HG03045 (cell line): Measurements from ENCODE around the gene ZNF385B.

Source experiments
- ATAC-seq: cut with Tn5 transposase; IDR thresholded peaks from one replicate; pipeline ENCODE4 v1.9.1; 2021; ENCODE audit warnings: mild to moderate bottlenecking, moderate library complexity; ENCODE audit not compliant: unreplicated experiment

Gene ZNF385B

DNA sequence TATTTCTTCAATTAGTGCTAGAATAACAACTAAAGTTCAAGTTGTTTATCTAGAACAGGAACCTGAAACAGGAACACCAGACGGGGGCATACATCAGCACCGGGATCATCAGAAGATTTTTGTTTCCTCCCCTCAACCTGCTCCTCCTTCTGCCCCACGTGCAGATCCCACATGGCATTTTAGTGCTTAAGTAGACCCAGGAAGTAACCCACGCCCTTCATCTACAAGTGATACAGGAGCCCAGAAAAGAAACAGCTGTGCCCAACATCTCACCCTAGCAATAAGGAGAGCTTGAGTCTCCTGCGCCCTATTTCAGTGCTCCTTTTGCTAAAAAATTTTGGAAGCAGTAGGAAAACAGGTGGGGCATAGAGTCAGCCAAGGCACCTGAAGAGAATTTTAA, 5.2 kb downstream of the ZNF385B start:
- no peak for ATAC-seq

DNA sequence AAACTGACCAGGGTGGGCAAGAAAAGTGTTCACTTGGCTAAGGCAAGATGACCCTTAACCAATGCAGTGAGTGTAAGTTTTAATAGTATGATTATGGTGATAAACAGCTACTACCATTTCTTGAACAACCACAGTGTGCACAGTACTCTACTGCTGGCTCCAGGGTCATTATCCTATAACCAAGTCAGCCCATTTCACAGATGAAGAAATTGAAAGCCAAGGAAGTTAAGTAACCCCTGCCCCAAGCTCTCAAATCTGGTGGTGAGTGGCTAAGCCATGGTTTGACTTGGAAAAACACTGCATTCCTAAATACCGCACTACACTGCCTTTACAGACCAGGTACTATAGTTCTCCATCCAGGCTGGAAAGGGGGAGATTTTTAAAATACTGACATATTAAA, 5.7 kb downstream of the ZNF385B start:
- ATAC-seq: no peak

DNA sequence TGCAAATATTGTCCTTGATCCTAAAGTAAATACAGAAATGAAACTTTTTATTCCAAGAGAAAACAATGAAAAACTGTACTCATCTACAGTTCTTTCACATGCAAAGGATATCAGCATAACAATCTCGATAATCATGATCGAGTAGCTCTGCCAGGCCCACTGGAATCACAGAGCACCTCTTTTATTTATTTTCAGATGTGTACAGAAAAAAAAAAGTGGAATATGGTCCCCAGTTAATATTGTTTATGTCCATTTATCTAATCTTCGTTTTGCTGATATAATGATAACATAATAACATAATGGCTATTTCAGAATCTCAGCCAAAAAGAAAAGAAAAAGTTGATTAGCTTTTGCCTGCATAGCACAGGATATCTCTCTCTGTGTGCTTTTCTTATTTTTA, 6.5 kb downstream of the ZNF385B start:
- no peak for ATAC-seq

DNA sequence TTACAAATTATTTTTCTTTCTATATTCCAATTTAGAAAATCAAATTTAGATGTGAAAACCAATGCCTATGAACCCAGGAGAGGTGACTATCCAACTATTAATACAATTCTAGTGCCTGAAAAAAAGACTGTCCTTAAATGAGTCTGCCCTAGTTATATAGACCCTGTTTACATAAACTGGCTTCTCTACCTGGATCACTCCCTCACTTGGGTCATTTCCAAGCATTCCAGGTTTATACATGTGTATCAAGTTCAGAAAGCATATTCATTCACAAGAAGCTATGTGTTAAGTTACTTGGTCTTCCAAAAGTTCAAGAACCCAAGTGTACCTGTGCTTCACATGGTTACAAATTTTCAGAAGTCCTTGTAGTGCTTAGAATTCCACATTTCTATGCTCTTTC, 8.3 kb downstream of the ZNF385B start:
- no peak for ATAC-seq

DNA sequence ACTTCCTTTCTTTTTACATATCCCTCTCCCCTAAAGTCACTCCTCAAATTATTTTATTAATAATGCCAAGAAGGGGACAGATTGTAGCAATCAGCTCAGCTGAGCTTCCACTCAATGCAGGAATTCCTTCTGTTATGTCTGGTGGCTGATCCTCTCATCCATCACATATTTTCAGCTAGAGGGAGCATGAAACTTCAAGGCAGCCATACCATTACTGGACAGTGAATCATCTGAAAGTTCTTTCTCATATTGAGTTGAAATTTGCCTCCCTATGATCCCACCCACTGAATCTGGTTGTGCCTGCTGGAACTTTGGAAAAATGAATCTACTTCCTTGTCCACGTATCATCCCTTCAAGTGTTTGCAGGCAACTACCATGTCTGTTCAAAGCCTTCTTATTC, 11.2 kb downstream of the ZNF385B start:
- ATAC-seq: no peak

DNA sequence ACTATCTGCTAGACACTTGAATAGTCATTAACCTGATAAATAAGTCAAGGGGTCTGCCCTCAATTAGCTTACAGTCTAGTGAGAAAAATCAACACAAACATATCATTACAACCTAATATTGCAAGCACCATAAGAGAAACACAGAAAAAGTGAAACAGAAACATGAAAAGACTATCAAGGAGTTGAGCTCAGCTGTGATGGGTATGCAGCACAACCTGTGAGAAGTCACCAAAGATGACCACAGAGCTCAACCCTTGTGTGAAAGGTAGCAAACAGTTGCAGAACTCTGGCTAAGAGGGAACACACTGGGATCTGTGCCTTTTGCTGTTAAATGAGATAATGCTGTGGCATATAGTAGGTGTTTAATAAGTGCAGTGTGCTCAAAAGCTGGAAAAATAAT, 11.7 kb downstream of the ZNF385B start:
- no peak for ATAC-seq

DNA sequence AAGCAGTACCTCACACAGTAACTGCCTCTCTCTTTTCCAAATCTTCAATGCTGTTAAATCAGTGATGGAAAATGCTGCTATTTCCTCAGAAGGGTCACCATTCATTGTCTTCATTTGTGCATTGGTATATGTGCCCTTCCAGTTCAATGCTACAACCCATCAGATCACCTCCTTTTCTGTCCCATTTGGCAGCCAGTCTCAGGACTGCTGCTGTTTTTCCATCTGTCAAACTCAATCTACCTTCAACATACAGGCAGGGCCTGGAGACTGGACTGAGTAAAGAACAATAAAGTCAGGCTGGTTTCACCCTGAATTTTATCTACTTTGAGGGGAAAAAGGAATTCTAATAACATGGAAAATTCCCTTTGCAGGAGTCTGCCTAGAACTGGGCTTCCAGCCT, 17.9 kb downstream of the ZNF385B start:
- no peak for ATAC-seq

DNA sequence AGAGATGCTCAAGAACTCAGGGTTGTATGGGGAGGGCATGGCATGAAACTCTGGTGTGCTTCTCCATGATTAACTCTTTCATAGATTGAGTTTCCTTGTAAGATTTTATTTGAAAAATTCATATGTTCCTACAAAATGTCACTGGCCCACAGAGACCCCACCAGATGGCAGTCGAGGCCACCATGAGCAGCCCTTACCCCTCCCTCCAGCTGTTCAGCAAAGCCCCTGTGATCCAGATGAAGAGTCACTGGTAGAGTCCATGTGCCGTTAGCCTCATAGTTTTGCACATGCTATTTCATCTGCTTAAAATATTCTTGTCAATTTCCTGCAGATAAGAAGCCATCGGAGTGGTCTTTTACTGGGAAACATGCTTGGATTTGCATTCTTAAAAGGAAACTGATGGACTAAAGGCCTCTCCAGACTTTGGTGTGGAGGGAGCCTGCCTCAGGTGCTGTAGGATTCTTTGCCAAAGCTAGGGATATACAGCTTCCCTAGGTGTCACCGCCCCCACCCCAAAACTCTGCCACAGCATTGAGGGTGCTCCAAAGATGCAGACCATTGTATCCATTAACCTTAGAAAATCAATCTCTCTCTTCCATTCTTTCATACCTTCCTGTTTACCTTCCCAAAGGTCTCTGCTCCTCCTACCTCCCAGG, 18.8 kb downstream of the ZNF385B start:
- ATAC-seq: no peak

DNA sequence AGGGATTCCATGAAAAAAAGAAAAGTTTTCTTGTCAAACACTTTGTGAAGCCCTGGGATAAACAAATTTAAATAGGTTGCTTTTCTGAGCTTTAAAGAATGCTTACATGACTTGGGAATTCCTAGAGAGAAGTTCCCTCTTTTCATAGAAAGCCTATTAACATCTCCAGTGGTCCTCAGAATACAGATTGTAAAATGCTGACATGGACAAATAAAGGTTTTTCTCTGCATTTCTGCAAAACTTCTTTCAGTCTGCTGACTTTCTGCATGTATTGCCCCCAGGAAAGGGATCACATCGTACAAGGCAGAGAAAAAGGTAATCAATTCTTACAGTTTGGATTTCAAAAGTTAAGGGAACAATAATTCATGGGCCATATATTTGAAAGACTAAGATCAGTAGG, 20.6 kb downstream of the ZNF385B start:
- no peak for ATAC-seq

DNA sequence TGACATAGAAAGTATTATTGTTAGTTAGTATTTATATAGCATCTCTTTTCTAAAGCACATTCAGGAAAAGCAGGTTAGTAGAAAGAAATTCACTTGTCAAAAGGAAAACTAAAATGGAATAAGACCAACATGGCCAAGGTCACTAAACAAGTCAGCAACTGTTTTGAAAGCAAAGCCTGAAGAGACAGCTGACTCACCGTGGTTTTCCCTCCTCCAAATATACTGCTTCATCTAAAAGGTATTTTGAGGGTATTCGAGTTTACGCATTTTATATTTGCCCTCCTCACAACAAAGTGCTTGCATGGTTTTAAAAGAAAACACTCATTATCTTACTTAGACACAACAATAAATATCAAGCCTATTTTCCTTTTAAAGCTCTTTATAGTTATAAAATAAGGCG, 24.0 kb downstream of the ZNF385B start:
- ATAC-seq: no peak

DNA sequence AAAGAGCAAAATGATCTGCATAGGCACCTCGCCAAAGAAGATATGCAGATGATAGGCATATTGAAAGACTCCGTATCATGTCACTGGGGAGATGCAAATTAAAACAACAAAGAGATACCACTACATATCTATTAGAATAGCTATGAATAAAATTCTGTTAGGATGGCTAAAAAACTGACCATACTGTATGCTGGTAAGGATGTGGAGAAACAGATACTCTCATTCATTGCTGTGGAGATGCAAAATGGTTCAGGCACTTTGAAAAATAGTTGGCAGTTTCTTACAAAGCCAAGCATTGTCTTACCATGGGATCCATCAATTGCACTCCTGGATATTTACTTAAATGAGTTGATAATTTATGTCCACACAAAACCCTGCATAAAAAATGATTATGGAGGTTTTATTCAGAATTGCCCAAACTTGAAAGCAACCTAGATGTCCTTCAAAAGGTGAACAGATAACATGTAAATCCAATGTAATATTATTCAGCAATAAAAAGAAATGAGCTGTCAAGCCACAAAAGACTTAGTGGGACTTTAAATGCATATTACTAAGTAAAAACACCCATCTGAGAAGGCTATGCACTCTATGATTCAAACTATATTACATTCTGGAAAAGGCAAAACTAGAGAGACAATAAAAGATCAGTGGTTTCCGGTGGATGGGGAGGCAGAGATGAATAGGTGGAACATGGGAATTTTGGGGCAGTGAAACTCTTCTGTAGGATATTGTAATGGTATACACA, 31.2 kb downstream of the ZNF385B start:
- no peak for ATAC-seq

DNA sequence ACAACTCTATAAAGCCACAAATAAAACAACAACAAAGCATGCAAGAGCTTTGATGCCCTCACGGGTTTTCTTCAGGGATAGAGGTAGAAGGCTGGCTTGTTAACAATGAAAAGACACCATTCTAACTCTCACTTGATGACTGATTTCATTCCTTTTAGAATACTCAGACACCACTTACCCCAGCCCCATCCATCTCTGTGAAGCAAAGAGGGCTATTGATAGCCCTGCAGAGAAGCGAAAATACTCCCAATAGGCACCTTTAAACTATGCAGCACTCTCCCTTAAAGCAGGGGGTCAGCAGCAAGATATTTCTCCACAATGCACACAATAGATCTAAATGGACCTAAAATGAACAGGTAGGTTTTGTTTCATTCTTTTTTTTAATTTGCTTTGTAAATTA, 35.1 kb downstream of the ZNF385B start:
- no peak for ATAC-seq

DNA sequence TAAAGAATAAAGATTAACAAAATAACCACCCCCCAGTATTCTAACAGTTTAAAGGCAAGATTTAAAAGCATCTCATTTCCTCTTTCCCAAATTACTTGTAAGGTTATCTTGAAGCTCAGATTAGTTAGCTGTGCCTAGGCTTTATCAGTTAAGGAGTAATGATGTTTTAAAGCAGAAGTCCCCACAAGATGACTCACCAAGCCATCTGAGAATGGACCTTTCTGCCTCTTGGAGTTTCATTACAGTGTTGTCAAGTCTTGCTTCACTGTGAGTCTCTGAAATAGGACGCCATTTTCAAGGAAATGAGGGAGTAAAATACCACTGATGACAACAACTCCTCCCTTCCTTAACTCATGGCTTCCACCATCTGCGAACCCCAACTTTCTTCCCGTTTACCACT, 35.9 kb downstream of the ZNF385B start:
- ATAC-seq: no peak

DNA sequence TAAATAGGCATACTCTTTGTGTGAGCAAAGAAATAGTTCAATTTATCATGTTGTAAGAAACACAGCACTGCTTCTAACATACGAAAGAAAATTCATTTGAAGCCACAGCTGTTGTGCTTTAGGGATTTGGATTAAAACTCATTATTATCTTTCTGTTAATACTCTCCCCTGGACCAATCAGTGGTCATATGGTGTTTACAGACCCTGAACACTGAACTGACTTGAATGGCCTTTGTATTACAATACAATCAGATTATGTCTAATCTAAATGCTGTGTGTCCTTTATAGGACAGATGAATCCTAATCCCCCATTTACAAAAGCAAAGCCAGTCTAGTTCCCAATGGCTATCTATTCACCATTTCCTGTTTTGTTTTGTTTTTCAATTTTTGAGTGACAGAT, 36.5 kb downstream of the ZNF385B start:
- no peak for ATAC-seq

DNA sequence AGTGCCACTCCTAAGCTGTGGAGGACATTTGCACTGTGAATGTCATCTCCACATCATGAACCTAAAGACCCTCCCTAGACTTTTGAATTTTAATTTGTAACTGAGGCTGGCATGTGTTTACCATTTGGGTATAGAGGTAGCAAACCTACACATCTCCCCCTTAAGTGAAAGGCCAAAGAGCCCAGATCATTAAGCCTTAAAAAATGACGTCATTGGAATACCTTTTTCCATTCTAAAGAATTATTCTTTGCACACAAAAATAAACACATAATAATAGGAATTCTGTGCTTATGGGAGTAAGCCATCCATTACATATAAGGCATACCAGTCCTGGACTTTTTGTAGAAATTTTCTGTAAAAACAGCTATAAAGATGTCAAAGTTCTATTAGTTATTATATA, 38.9 kb downstream of the ZNF385B start:
- ATAC-seq: no peak

DNA sequence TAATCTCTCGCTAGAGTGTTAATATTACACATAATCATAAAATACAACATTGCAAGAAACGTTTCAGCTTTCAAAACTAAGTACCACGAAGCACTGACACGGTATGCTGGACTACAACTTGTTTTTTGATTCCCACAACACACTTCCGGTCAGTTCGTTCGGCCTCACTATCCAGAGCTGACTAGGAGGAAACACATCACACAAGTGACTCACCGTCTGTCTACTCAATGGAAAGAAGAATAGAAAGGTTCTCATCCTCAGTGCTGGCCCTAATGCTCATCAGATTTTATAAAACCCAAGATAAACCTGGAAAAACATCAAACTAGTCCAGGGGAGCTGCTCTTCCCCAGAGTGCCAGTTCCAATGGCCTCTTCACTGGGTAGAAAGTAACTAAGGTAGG, 42.9 kb downstream of the ZNF385B start:
- ATAC-seq: no peak

DNA sequence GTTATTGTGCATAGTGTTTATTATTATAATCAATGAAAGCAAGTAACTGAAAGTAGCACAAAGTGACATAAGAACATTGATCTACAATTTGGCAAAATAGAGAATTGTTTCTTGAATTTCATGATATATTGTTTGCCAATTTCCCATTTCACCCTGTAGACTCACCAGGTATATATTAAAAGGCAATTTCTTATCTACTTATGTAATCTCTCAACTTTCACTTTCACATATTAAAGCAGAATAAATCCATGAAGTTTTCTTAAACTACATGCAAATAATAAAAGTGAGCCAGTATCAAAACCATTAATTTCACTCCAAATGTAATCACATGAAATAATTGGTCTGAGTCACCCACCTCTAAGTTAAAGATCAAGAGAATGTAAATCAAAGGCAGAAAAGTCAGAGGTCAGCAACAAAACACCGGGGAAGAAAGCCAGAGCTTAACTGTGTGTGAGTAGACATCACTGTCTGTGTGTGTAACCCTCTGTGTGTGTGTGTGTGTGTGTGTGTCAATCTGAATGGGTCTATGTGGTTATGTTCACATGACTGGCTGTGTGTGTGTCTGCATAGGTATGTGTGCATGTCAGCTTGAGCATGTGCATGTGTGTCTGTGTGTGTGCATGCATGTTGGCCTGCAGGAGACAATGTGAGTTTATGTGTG, 44.1 kb downstream of the ZNF385B start:
- no peak for ATAC-seq

DNA sequence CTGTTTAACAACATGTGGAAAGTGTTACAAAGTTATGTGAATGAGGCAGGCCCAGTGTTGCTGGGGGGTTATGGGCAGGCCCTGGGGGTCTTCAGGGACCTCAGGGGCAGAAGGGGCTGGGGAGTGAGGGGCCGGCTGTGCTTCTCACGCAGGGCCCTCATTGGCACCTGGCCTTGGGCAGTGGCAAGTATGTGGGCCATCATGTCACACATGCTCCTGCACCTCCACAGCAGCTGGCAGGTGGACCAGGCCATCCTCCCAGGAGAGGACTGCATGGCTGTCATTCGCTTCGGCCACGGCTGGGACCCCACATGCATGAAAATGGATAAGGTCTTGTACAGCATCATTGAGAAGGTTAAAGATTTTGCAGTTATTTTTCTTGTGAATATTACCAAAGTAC, 47.4 kb downstream of the ZNF385B start:
- ATAC-seq: no peak

DNA sequence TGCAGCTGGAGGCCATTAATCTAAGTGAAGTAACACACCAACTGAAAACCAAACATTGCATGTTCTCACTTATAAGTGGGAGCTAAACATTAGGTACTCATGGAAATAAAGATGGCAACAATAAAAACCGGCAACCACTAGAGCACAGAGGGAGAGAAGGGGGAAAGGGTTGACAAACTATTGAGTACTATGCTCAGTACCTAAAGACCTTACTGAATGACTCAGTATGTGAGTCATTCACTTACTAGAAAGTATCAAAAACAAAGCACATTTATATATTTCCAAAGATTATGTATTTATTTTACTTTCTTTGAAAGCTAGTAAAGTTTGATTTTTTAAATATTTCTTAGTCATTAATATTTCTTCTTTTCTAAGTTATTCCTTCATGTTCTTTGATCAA, 48.9 kb downstream of the ZNF385B start:
- no peak for ATAC-seq

DNA sequence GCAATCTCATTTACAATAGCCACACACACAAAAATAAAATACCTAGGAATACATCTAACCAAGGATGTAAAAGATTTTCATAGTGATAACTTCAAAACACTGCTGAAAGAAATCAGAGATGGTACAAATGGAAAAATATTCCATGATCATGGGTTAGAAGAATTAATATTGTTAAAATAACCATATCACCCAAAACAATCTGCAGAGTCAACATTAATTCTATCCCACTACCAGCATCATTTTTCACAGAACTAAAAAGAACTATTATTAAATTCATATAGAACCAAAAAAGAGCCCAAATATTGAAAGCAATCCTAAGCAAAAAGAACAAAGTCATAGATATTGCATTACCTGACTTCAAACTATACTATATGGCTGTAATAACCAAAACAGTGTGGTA, 50.4 kb downstream of the ZNF385B start:
- no peak for ATAC-seq

DNA sequence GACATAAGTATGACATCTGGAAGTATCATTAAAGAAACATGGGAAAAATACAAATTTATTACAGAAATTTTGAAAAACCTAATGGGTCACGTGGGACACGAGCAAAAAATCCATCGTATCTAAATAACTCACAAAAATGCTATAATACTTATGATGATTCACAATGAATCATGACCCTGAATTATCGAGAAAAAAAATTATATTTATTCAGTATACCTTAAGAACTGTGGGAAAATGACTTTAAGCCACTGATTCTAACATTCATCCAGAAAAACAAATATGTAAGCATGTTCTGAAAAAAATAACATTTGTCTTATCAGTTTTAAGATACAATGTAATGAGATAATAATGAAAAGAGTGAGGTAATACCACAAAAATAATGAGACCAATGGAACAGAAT, 51.8 kb downstream of the ZNF385B start:
- ATAC-seq: no peak

DNA sequence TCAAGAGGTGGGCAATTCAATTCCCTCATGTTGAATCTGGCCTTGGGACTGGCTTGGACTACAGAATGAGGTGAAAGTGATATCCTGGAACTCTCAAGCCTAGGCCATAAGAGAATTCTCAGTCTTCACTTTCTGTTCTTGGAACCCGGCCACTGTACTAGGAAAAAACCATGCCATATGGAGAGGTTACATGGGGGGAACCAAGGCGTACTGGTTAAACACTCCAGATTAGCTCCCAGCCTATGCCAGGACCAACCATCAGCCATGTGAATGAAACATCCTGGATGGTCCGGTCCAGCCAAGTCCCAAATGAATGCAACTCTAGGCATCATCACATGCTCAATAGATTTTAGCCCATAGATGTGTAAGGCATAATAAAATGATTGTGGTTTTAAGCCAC, 56.4 kb downstream of the ZNF385B start:
- ATAC-seq: no peak
